Measurements from ENCODE around the gene TPH1.
"Not testable (repeated sequence)": the region's sequence is repeated elsewhere in the genome, so short reads cannot be mapped to it uniquely, and the experiment has no call there.

Gene TPH1

GRCh38 chr11:18022419-18022818 lies 23.6 kb downstream of the TPH1 start:
- no peak for DNase-seq (ENCODE audit: low read depth in 2 of 2, low spot score in 1 of 2)

DNA sequence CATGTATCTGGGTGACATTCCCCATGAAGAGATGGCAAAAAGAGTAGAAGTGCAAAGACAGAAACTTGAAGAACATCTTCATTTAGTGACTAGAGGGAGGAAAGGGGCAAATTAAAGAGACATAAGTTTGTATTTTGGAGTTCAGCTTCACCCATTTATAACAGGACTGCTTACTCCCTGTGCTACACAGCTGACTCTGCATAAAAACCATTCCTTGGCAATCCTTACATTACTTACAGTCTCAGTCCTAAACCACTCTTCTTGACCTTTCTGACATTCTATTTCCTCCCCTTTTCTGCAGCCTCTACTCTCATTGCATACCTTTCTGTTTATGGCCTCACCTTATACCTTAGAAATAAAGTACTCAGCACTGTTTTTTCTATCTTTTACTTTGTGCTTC lies 26.4 kb downstream of the TPH1 start:
- no peak for DNase-seq (ENCODE audit: low read depth in 2 of 2, low spot score in 1 of 2)

DNA sequence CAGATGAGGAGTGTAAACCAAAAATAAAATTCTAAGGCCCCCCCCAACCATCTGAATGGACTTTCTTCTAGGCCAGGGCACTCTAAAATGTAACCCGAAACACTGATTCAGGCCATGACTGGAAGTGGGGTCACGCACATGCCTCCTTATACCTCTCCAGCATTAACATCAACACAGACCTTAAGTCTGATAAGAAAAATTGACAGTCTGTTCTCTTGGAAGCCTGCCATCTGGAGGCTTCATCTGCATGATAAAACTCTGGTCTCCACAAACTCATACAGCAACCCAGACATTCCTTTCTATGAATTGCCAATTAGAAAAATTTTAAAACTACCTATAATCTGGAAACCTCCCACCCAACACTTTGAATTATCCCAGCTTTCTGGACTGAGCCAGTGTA lies 29.3 kb downstream of the TPH1 start:
- DNase-seq (ENCODE audit: low read depth in 2 of 2, low spot score in 1 of 2) = no peak

- no peak for DNase-seq (ENCODE audit: low read depth in 2 of 2, low spot score in 1 of 2)
Measured at GRCh38 chr11:18014876-18015275, 31.2 kb downstream of the TPH1 start.

DNA sequence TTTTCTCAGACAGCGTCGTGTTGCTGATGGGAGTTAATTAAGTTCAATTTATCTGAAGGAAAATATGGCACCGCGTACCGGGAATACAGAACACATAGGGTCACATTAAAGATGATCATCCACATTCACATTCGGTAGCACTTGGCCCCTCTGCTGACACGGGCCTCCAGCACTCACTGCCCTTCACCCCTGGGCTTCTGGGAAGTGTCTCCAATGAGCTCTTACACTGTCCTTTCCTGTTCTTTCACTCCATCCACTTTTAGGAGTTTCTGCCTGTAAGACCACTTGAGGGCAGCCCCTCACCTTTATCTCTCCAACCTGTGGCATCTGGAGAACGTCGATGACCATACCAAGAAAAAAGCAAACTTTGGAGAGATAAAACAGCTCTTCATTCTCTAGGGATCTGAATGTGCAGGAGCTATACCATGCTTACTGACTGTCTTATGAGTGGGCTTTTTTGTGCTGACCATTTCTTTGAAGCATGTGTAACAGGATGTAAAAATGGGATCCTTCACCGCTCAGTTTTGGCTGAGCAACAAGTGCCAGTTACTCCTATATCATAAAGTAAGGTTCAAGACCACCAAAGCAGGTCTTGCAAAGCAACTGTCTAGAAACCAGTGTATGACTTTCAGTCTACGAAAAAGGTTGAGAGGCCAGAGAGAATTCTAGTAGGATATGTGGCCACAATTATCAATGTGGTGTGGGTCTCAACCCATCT lies 32.1 kb downstream of the TPH1 start:
- DNase-seq (ENCODE audit: low read depth in 2 of 2, low spot score in 1 of 2) = no peak

DNA sequence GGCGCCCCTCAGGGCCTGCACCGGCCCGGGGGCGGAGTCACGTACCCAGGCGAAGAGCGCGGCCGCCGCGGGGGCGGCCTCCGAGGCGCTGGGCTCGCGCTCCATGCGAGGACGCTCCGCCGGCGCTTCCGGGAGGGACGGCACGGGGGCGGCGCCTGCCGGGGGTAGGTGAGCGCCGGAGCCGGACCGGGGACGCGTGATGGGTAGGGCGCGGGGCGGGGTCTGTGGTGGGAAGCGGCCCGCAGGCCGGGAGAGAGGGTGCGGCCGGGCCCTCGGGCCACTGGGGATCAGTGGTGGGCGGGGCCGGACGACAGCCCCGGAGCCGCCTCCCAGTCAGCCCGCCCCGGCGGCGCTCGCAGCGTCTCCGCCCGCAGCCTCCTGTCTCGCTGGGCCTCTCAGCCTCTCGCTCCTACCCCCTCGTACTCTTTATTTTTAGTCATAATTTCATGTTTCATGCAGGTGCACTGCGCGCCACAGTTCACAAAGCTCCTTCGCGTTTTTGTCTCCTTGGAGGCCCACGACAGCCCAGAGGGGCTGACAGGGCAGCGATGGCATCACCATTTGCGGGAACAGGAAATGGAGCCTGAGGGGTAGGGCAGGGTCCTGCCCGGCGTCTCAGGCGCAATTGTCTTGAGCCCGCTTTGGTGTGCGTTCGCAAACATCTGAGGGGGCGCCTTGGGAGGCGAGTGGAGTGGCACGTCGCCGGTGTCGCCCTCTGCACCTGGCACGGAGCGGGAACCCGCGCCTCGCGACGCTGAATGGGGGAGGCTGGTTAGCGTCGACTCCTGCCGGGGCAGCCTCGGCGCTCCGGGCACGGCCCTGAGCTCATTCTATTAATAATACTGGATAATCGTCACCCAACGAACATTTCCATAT lies 32.9 kb downstream of the TPH1 start, which contains the start of gene SERGEF:
SERGEF (minus strand) TSS at position 142 of the 876 bp plus-strand sequence; CDS start at position 105, 37 bp downstream.
- peak; percentile 67 to 83 for DNase-seq (ENCODE audit: low read depth in 2 of 2, low spot score in 1 of 2)

GRCh38 chr11:18012122-18012905 lies 33.8 kb downstream of the TPH1 start:
- DNase-seq (ENCODE audit: low read depth in 2 of 2, low spot score in 1 of 2) = peak in 1 of 2 donors; percentile 2

DNA sequence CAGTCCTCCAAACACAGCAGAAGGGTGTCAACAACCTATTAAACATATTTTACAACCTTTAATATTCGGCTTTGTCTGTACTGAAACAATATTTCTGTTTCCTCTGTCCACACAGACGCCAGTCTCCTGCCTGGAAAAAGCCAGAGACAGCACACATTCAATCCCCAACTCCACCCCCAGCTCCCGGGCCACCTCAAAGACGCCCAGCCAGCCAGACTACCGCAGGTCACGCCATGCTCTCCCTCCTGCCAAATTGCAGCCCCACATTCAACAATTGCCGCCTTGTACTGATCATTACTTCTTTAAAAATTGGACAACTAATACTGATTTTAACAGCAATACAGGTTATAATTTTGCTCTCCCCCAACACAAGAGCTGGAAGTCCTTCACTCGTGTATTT lies 34.4 kb downstream of the TPH1 start:
- DNase-seq (ENCODE audit: low read depth in 2 of 2, low spot score in 1 of 2) = no peak

DNA sequence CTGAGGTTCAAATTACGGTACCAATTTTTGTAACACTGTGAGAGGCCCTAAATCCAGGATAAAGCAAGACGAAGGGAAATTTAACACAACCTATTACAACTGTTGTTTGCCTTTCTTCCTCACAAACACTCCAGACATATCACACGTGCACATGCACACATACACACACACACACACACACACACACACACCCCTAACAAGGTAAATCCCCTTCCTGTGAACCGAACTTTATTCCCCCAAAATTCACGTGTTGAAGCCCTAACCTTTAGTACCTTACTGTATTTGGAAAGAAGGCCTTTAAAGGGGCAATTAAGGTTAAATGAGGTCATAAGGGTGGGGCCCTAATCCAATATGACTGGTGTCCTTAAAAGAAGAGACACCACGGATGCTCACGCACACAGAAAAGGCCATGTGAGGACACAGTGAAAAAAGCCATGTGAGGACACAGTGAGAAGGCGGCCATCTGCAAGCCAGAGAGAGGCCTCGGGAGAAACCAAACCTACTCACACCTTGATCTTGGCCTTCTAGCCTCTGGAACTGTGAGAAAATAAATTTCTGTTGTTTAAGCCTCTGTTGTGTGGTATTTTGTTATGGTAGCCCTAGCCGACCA lies 35.0 kb downstream of the TPH1 start:
- DNase-seq (ENCODE audit: low read depth in 2 of 2, low spot score in 1 of 2) = no peak

DNA sequence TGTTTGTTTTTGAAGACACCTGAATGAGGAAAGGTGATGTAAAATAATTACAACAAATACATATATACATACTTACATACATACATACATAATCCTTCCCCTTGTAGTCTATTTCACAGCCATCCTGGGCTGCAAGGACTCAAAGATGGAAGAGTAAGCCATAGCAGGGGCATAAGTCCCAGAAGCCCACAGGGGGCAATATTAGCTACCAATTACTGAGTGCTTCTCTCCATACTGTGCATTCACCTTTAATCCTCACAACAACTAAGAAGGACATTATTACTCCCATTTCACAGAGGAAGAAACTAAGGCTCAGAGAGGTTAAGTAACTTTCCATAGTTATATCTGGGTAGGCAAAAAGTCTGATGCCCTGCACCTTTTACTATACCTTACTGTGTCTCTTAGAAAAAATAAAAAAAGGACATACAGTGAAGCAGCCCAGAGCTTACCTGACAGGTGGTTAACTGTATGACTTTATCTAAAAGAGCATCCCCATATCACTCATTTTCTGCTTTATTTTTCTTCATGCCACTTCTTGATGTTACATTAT lies 35.9 kb downstream of the TPH1 start:
- no peak for DNase-seq (ENCODE audit: low read depth in 2 of 2, low spot score in 1 of 2)

- DNase-seq (ENCODE audit: low read depth in 2 of 2, low spot score in 1 of 2) = no peak
Measured at GRCh38 chr11:18005376-18006129, 40.5 kb downstream of the TPH1 start.

DNA sequence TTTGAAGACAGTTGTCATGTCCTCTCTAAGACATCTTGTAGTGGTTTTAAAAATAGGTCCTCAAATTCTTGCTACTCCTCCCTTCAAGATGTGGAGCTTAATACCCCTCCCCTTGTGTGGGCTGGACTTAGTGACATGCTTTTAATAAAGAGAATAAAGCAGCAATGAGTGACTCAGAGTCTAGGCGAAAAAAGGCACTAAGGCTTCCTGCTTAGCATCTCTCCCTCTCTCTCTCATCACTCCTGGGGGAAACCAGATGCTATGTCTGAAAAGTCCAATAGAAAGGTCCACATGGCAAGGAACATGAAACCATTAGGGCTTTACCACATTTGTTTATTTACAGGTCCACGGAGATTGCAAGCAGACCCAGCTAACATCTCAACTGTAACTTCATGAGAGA lies 44.9 kb downstream of the TPH1 start:
- no peak for DNase-seq (ENCODE audit: low read depth in 2 of 2, low spot score in 1 of 2)

- DNase-seq (ENCODE audit: low read depth in 2 of 2, low spot score in 1 of 2) = no peak
Measured at GRCh38 chr11:18000760-18001159, 45.3 kb downstream of the TPH1 start.

DNA sequence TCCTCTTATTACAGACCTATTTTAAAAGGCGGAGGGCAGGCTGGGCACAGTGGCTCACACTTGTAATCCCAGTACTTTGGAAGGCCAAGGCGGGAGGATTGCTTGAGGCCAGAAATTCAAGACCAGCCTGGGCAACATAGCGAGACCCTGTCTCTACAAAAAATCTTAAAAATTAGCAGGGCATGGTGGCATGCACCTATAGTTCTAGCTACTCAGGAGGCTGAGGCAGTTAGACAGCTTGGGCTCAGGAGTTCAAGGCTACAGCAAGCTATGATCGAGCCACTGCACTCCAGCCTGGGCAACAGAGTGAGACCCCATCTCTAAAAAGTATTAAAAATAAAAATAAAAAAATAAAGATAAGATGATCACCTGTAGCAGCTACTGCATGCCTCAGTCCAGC lies 45.9 kb downstream of the TPH1 start:
- not testable (repeated sequence) for DNase-seq (ENCODE audit: low read depth in 2 of 2, low spot score in 1 of 2)
